T-helper 1 cell (primary cell): ENCODE data around the gene DDX39A.
"Not testable (repeated sequence)": the region's sequence is repeated elsewhere in the genome, so short reads cannot be mapped to it uniquely, and the experiment has no call there.

Source experiments
- DNase-seq, 5 donors: peaks; one replicate each; pipeline ENCODE4 v3.0.0-alpha.2; 2012 to 2020
- total RNA-seq, 4 donors: gene quantifications; one replicate each; lab custom pipeline; 2026; lab: John Stamatoyannopoulos, UW

The DDX39A gene
- total RNA-seq, result 275 to 365 (median 321) reads per million in 4 donors

GRCh38 chr19:14419106-14419813 lies at the start of gene DDX39A:
TSS of gene DDX39A (minus strand) at chr19:14419341. CDS start at chr19:14413220, 6,121 bp downstream.
- peak; percentile 94 to 100 (median 97) for DNase-seq

- DNase-seq, result no peak
Observed at GRCh38 chr19:14467816-14468215, 48.7 kb upstream of the DDX39A start.

GRCh38 chr19:14467391-14467790 lies 48.2 kb upstream of the DDX39A start:
- no peak for DNase-seq

- DNase-seq, result no peak
Observed at GRCh38 chr19:14463747-14464146, 44.6 kb upstream of the DDX39A start.

- not testable (repeated sequence) for DNase-seq
Observed at GRCh38 chr19:14462401-14462800, 43.3 kb upstream of the DDX39A start.

- DNase-seq, result no peak
Observed at GRCh38 chr19:14460935-14461334, 41.8 kb upstream of the DDX39A start.

GRCh38 chr19:14459703-14460102 lies 40.6 kb upstream of the DDX39A start:
- peak in 1 of 5 donors; percentile 45 for DNase-seq

- DNase-seq, result not testable (repeated sequence)
Observed at GRCh38 chr19:14452303-14452702, 33.2 kb upstream of the DDX39A start.

- DNase-seq, result no peak
Observed at GRCh38 chr19:14450876-14451275, 31.7 kb upstream of the DDX39A start.

GRCh38 chr19:14450168-14450874 lies 31.2 kb upstream of the DDX39A start:
- DNase-seq, result peak in 4 of 5 donors; percentile 48 to 60 (median 54)

GRCh38 chr19:14449321-14449720 lies 30.2 kb upstream of the DDX39A start:
- no peak for DNase-seq

GRCh38 chr19:14446336-14447036 lies 27.3 kb upstream of the DDX39A start:
- DNase-seq, result no peak

- no peak for DNase-seq
Observed at GRCh38 chr19:14443632-14444216, 24.6 kb upstream of the DDX39A start.

- no peak for DNase-seq
Observed at GRCh38 chr19:14442891-14443631, 23.9 kb upstream of the DDX39A start.

- no peak for DNase-seq
Observed at GRCh38 chr19:14441041-14441938, 22.1 kb upstream of the DDX39A start.

- DNase-seq, result peak; percentile 52 to 85 (median 66)
Observed at GRCh38 chr19:14440049-14440448, 20.9 kb upstream of the DDX39A start.

GRCh38 chr19:14439014-14439413 lies 19.9 kb upstream of the DDX39A start:
- DNase-seq, result no peak

- no peak for DNase-seq
Observed at GRCh38 chr19:14437578-14438140, 18.5 kb upstream of the DDX39A start.

GRCh38 chr19:14435320-14436050 lies 16.3 kb upstream of the DDX39A start:
- no peak for DNase-seq
